Neuronal stem cell (in vitro differentiated cells): ENCODE measurements around the gene EYS.

Experiments used
- DNase-seq: peaks from one replicate; pipeline ENCODE4 v3.0.0-alpha.2; 2013; ENCODE audit warnings: low spot score
- H2AFZ ChIP-seq: one replicate; pipeline ENCODE4 v1.6.1; 2013; ENCODE audit warnings: mild to moderate bottlenecking, low read length, inconsistent platforms
- H2AK5ac ChIP-seq: 2 replicates; pipeline ENCODE4 v1.6.1; 2013; ENCODE audit warnings: low read depth, mild to moderate bottlenecking, inconsistent platforms, low read length, moderate library complexity, mixed read lengths
- H2BK120ac ChIP-seq: 2 replicates; pipeline ENCODE4 v1.6.1; 2013; ENCODE audit warnings: low read depth, mild to moderate bottlenecking, inconsistent platforms, low read length, moderate library complexity, mixed read lengths
- H2BK12ac ChIP-seq: one replicate; pipeline ENCODE4 v1.6.1; 2013; ENCODE audit warnings: low read length, inconsistent platforms
- H2BK15ac ChIP-seq: 2 replicates; pipeline ENCODE4 v1.6.1; 2013; ENCODE audit warnings: mild to moderate bottlenecking, low read length, inconsistent platforms, mixed read lengths
- H2BK5ac ChIP-seq: one replicate; pipeline ENCODE4 v1.6.1; 2013; ENCODE audit warnings: inconsistent platforms, mild to moderate bottlenecking, low read length, moderate library complexity
- H3K14ac ChIP-seq: one replicate; pipeline ENCODE4 v1.6.1; 2013; ENCODE audit warnings: low read length, inconsistent platforms
- H3K18ac ChIP-seq: 2 replicates; pipeline ENCODE4 v1.6.1; 2013; ENCODE audit warnings: low read length, inconsistent platforms
- H3K23ac ChIP-seq: 2 replicates; pipeline ENCODE4 v1.6.1; 2013; ENCODE audit warnings: low read depth, mild to moderate bottlenecking, mixed read lengths, low read length, inconsistent platforms; ENCODE audit not compliant: poor library complexity
- H3K27ac ChIP-seq: replicated peaks from 3 replicates; pipeline ENCODE4 v1.5.1; 2013; ENCODE audit warnings: low read length, inconsistent platforms
- H3K27me3 ChIP-seq, 3 experiments: 2 replicates each; pipeline ENCODE4 v1.6.1; 2013; ENCODE audit warnings: low read length in 3 of 3, mild to moderate bottlenecking in 2 of 3, inconsistent platforms in 1 of 3, low read depth in 1 of 3, mixed read lengths in 1 of 3, moderate library complexity in 1 of 3; ENCODE audit not compliant: control insufficient read depth in 3 of 3, insufficient read depth in 3 of 3
- H3K36me3 ChIP-seq, 2 donors: replicated peaks in 1 of 2; 2 replicates each; pipeline ENCODE4 v1.6.1; 2013; ENCODE audit warnings: low read length in 2 of 2; ENCODE audit not compliant: control insufficient read depth in 2 of 2, insufficient read depth in 2 of 2
- H3K4ac ChIP-seq: 2 replicates; pipeline ENCODE4 v1.6.1; 2013; ENCODE audit warnings: inconsistent platforms, mild to moderate bottlenecking, low read length, moderate library complexity
- H3K4me1 ChIP-seq, 2 donors: 1 replicate in 1 of 2; 2 replicates in 1 of 2; pipeline ENCODE4 v1.6.1; 2013; ENCODE audit warnings: low read length in 2 of 2, low read depth in 1 of 2; ENCODE audit not compliant: control insufficient read depth in 2 of 2, insufficient read depth in 1 of 2
- H3K4me2 ChIP-seq: one replicate; pipeline ENCODE4 v1.6.1; 2013; ENCODE audit warnings: mild to moderate bottlenecking, low read length, inconsistent platforms; ENCODE audit not compliant: insufficient read depth, poor library complexity, severe bottlenecking
- H3K4me3 ChIP-seq, 2 donors: 2 replicates each; pipeline ENCODE4 v1.5.1; 2013; ENCODE audit warnings: low read length in 2 of 2, mild to moderate bottlenecking in 2 of 2, inconsistent platforms in 1 of 2, moderate library complexity in 1 of 2
- H3K79me1 ChIP-seq: one replicate; pipeline ENCODE4 v1.6.1; 2013; ENCODE audit warnings: low read depth, mild to moderate bottlenecking, inconsistent platforms, low read length, moderate library complexity
- H3K9ac ChIP-seq: one replicate; pipeline ENCODE4 v1.6.1; 2013; ENCODE audit warnings: mild to moderate bottlenecking, low read depth, low read length, inconsistent platforms; ENCODE audit not compliant: poor library complexity
- H3K9me3 ChIP-seq, 2 donors: replicated peaks in 1 of 2; 2 replicates each; pipeline versions ENCODE3 to v1.6.1; 2013; ENCODE audit warnings: low read length in 2 of 2, mild to moderate bottlenecking in 2 of 2, inconsistent platforms in 1 of 2, low read depth in 1 of 2, mixed read lengths in 1 of 2, moderate library complexity in 1 of 2; ENCODE audit not compliant: control insufficient read depth in 2 of 2, insufficient read depth in 1 of 2
- H4K8ac ChIP-seq: one replicate; pipeline ENCODE4 v1.6.1; 2013; ENCODE audit warnings: low read depth, mild to moderate bottlenecking, inconsistent platforms, low read length, moderate library complexity
- H4K91ac ChIP-seq: one replicate; pipeline ENCODE4 v1.6.1; 2013; ENCODE audit warnings: low read length, low read depth, mild to moderate bottlenecking, inconsistent platforms; ENCODE audit not compliant: poor library complexity
- WGBS, 2 donors: extraction: QIAGEN DNeasy Blood & Tissue Kit; methylation state at CpG; one replicate each; pipeline ENCODE4 v1.1.7; 2013; ENCODE audit warnings: missing lambda C conversion rate in 2 of 2, mixed read lengths in 1 of 2; ENCODE audit not compliant: insufficient read length in 2 of 2, insufficient replicate concordance in 1 of 2; ENCODE audit errors: extremely low coverage in 2 of 2; 5-methylcytosine and 5-hydroxymethylcytosine counted together

EYS gene

GRCh38 chr6:64789476-64789875, 917.5 kb downstream of the EYS start:
- no peak overlapping the region for H3K27ac ChIP-seq
- no peaks in the 10 kb centered on the region for H3K4me1 ChIP-seq
- H3K9ac ChIP-seq = no peak overlapping the region
- DNase-seq = no peak
- H3K23ac ChIP-seq = no peak overlapping the region
- no peak overlapping the region for H3K4me2 ChIP-seq
- no peak overlapping the region for H2BK120ac ChIP-seq
- H3K4ac ChIP-seq = no peak overlapping the region
- 100% methylated on average over 1 of the region's 3 CpGs; no CpG with 5 or more reads in 1 of the 2 donors for WGBS, 2 donors
- H3K4me3 ChIP-seq = no peak overlapping the region
- no peaks in the 10 kb centered on the region for H3K79me1 ChIP-seq
- H4K8ac ChIP-seq = no peak overlapping the region
- no peaks in the 10 kb centered on the region for H3K27me3 ChIP-seq
- H2BK12ac ChIP-seq = no peak overlapping the region
- no peak overlapping the region for H2AFZ ChIP-seq
- H3K36me3 ChIP-seq = no peaks in the 10 kb centered on the region
- no peak overlapping the region for H3K18ac ChIP-seq
- H3K14ac ChIP-seq = no peak overlapping the region
- H4K91ac ChIP-seq = no peak overlapping the region
- no peak overlapping the region for H2BK15ac ChIP-seq
- H3K9me3 ChIP-seq = no peaks in the 10 kb centered on the region
- H2BK5ac ChIP-seq = no peak overlapping the region
- H2AK5ac ChIP-seq = no peak overlapping the region

- no peak overlapping the region for H3K4me2 ChIP-seq
- H3K9ac ChIP-seq = no peak overlapping the region
- H3K79me1 ChIP-seq = no peaks in the 10 kb centered on the region
- DNase-seq = no peak
- no peak overlapping the region for H2BK120ac ChIP-seq
- H4K91ac ChIP-seq = no peak overlapping the region
- H2AFZ ChIP-seq = peak overlapping the region; percentile 35
- H2BK12ac ChIP-seq = no peak overlapping the region
- H3K4me3 ChIP-seq = no peak overlapping the region
- no peak overlapping the region for H4K8ac ChIP-seq
- no peaks in the 10 kb centered on the region for H3K27me3 ChIP-seq
- no peaks in the 10 kb centered on the region for H3K9me3 ChIP-seq
- H3K36me3 ChIP-seq = no peaks in the 10 kb centered on the region
- H2AK5ac ChIP-seq = no peak overlapping the region
- no peak overlapping the region for H2BK15ac ChIP-seq
- H3K4me1 ChIP-seq = no peaks in the 10 kb centered on the region
- no peak overlapping the region for H3K14ac ChIP-seq
- no peak overlapping the region for H3K4ac ChIP-seq
- H2BK5ac ChIP-seq = no peak overlapping the region
- H3K27ac ChIP-seq = no peak overlapping the region
- no peak overlapping the region for H3K18ac ChIP-seq
- H3K23ac ChIP-seq = no peak overlapping the region
- WGBS, 2 donors = no CpG with 5 or more reads among the region's 2 CpGs
These were observed 920.3 kb downstream of the EYS start for GRCh38 chr6:64786736-64787135.

GRCh38 chr6:64782877-64783276, 924.1 kb downstream of the EYS start:
- H2BK12ac ChIP-seq = no peak overlapping the region
- WGBS, 2 donors = no CpG with 5 or more reads among the region's 3 CpGs
- no peak overlapping the region for H4K8ac ChIP-seq
- H3K23ac ChIP-seq = no peak overlapping the region
- H3K4me2 ChIP-seq = no peak overlapping the region
- H2BK120ac ChIP-seq = no peak overlapping the region
- H2AK5ac ChIP-seq = no peak overlapping the region
- no peak overlapping the region for H4K91ac ChIP-seq
- no peak overlapping the region for H2AFZ ChIP-seq
- no peak overlapping the region for H3K18ac ChIP-seq
- H3K4me1 ChIP-seq = no peaks in the 10 kb centered on the region
- H3K9ac ChIP-seq = no peak overlapping the region
- H2BK15ac ChIP-seq = no peak overlapping the region
- no peak overlapping the region for H3K4ac ChIP-seq
- H3K4me3 ChIP-seq = no peak overlapping the region
- H2BK5ac ChIP-seq = no peak overlapping the region
- no peaks in the 10 kb centered on the region for H3K36me3 ChIP-seq
- no peaks in the 10 kb centered on the region for H3K27me3 ChIP-seq
- H3K27ac ChIP-seq = no peak overlapping the region
- no peak for DNase-seq
- H3K79me1 ChIP-seq = no peaks in the 10 kb centered on the region
- no peaks in the 10 kb centered on the region for H3K9me3 ChIP-seq
- no peak overlapping the region for H3K14ac ChIP-seq

- Histone ChIP-seq H3K9ac (no peak overlapping the region), H3K27ac (no peak overlapping the region), H3K4ac (no peak overlapping the region), H2BK5ac (no peak overlapping the region), H2AK5ac (no peak overlapping the region), H3K79me1 (no peaks in the 10 kb centered on the region), H3K23ac (no peak overlapping the region), H3K27me3 (no peaks in the 10 kb centered on the region), H3K14ac (no peak overlapping the region), H3K4me1 (peaks cover 0 to 3% of the 10 kb centered on the region in 2 donors), H3K4me3 (no peak overlapping the region), H4K8ac (no peak overlapping the region), H3K9me3 (no peaks in the 10 kb centered on the region), H3K4me2 (no peak overlapping the region), H3K36me3 (no peaks in the 10 kb centered on the region), H3K18ac (no peak overlapping the region), H2AFZ (no peak overlapping the region), H2BK120ac (no peak overlapping the region), H2BK15ac (no peak overlapping the region), H2BK12ac (no peak overlapping the region), H4K91ac (no peak overlapping the region)
- no CpG with 5 or more reads among the region's 3 CpGs for WGBS, 2 donors
- no peak for DNase-seq
These were observed 928.9 kb downstream of the EYS start for GRCh38 chr6:64777941-64778785.
